Activated gamma-delta T cell treated with anti-CD3 and anti-CD28 coated beads, Interleukin-2, amount 50 U/mL, for 16 hours (primary cell): ENCODE data around the gene CCDC85C.

Experiments
- DNase-seq: peaks from one replicate; pipeline ENCODE4 v3.0.0-alpha.2; 2020; ENCODE audit warnings: low read depth

The CCDC85C gene

GRCh38 chr14:99556134-99556791, 47.7 kb downstream of the CCDC85C start:
- DNase-seq: no peak

GRCh38 chr14:99554757-99555531, 49.1 kb downstream of the CCDC85C start:
- no peak for DNase-seq

GRCh38 chr14:99554184-99554583, 49.8 kb downstream of the CCDC85C start:
- DNase-seq: no peak

- no peak for DNase-seq
Observed at GRCh38 chr14:99552572-99553216, 51.3 kb downstream of the CCDC85C start.

GRCh38 chr14:99552021-99552553, 51.9 kb downstream of the CCDC85C start:
- no peak for DNase-seq

GRCh38 chr14:99551034-99551922, 52.7 kb downstream of the CCDC85C start:
- no peak for DNase-seq

GRCh38 chr14:99550387-99550992, 53.5 kb downstream of the CCDC85C start:
- no peak for DNase-seq

GRCh38 chr14:99549684-99550083, 54.3 kb downstream of the CCDC85C start:
- no peak for DNase-seq

GRCh38 chr14:99548871-99549515, 55.0 kb downstream of the CCDC85C start:
- no peak for DNase-seq

GRCh38 chr14:99548255-99548654, 55.8 kb downstream of the CCDC85C start:
- no peak for DNase-seq

GRCh38 chr14:99546234-99546879, 57.6 kb downstream of the CCDC85C start:
- no peak for DNase-seq

- DNase-seq: no peak
Observed at GRCh38 chr14:99545586-99545985, 58.4 kb downstream of the CCDC85C start.

GRCh38 chr14:99544991-99545390, 59.0 kb downstream of the CCDC85C start:
- no peak for DNase-seq

GRCh38 chr14:99543985-99544384, 60.0 kb downstream of the CCDC85C start:
- DNase-seq: no peak

GRCh38 chr14:99543370-99543769, 60.6 kb downstream of the CCDC85C start:
- DNase-seq: no peak

GRCh38 chr14:99542566-99542965, 61.4 kb downstream of the CCDC85C start:
- DNase-seq: no peak

- DNase-seq: no peak
Observed at GRCh38 chr14:99541677-99542470, 62.1 kb downstream of the CCDC85C start.

- DNase-seq: no peak
Observed at GRCh38 chr14:99541211-99541610, 62.8 kb downstream of the CCDC85C start.

- no peak for DNase-seq
Observed at GRCh38 chr14:99540196-99541032, 63.6 kb downstream of the CCDC85C start.
